GM12864 (cell line): ENCODE data around the gene THBS1.

Experiments
- DNase-seq: peaks from one replicate; pipeline ENCODE4 v3.0.0-alpha.2; 2011; ENCODE audit warnings: low read depth
- H3K4me3 ChIP-seq: 2 replicates; pipeline ENCODE4 v1.5.1; 2011; ENCODE audit warnings: mild to moderate bottlenecking, low read depth, low read length, control low read depth
- TF ChIP-seq, protein P1 (sequence below): IDR thresholded peaks from 2 replicates; pipeline ENCODE4 v1.5.1; 2011; ENCODE audit warnings: low read depth, mild to moderate bottlenecking, moderate library complexity, low read length, control low read depth, inconsistent platforms; ENCODE audit errors: missing control alignments

THBS1 gene

DNA sequence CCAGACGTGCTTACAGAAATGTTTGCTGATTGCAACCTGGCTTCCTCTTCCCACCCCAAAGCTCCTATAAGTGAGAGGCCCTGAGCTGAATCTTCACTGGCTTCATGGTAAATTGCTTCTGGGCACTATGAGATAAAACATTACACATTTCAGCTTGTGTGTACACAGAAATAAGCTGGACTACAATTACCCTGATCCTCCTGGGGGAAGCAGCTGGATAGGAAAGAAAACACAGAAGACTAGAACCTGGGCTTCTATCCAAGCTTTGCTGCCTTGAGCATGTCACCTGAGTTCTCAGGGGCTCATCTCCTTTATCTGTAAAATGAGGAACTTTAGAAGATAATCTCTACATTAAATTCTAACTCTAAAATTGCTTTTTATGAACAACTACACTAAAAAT, 40.3 kb downstream of the THBS1 start:
- TF ChIP-seq, protein P1, sequence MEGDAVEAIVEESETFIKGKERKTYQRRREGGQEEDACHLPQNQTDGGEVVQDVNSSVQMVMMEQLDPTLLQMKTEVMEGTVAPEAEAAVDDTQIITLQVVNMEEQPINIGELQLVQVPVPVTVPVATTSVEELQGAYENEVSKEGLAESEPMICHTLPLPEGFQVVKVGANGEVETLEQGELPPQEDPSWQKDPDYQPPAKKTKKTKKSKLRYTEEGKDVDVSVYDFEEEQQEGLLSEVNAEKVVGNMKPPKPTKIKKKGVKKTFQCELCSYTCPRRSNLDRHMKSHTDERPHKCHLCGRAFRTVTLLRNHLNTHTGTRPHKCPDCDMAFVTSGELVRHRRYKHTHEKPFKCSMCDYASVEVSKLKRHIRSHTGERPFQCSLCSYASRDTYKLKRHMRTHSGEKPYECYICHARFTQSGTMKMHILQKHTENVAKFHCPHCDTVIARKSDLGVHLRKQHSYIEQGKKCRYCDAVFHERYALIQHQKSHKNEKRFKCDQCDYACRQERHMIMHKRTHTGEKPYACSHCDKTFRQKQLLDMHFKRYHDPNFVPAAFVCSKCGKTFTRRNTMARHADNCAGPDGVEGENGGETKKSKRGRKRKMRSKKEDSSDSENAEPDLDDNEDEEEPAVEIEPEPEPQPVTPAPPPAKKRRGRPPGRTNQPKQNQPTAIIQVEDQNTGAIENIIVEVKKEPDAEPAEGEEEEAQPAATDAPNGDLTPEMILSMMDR = no peak
- no peak overlapping the region for H3K4me3 ChIP-seq
- no peak for DNase-seq

DNA sequence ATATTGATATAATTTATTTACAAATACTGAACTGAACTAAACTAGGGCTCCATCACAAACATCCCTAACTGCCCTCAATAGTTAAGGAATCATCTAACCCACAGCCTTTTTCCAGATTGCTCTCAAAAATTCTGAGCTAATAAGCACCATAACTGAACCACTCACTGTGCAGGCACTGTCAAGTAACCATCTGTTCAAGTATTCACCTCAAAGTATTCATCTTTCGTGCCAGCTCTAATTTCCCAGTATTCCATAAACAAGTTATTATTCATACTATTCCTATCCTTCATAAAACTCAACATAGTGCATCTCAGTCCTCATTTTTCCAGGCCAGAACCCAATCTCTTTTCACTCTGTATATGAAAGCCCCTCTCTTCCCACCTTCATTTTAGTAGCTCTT, 41.1 kb downstream of the THBS1 start:
- no peak for DNase-seq
- H3K4me3 ChIP-seq = no peak overlapping the region
- TF ChIP-seq, protein P1 = no peak

DNA sequence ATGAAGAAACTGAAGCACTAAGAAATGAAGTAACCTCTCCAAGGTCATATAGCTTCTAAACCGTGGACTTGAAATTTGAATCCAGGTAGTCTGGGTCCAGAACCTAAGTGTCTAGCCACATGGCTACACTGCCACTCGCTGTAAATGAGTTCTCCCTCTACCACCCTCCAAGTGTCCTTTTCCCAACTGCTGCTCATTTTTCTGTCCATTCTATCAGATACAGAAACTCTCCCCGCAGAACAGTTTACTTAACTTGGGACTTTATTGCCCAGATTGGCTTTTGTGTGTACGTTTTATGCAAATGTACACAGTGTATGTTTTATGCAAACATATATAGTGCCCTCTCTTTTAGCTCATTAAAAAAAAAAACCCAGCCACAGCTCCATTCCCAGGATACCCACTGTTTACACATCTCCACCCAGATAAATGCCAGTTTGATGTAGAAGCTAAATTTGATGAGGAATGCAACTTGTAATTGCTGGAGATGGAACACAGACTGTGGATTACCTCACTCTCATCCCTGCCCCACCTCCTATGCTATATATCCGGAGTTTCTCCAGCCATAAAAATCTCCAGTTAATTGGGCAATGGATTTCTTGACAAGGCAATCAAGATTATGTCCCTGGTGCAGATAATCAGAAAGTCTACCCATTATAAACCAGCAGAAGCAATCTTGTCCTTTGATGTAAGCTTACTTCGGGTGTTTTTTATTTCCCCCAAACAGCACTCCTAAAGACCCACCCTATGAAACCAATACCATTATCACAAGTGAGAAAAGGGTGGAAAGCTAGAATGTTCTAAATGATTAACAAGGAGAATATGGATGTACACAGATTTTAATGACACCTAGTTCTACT, 42.0 kb downstream of the THBS1 start:
- H3K4me3 ChIP-seq = no peak overlapping the region
- TF ChIP-seq, protein P1 = no peak
- DNase-seq = no peak

DNA sequence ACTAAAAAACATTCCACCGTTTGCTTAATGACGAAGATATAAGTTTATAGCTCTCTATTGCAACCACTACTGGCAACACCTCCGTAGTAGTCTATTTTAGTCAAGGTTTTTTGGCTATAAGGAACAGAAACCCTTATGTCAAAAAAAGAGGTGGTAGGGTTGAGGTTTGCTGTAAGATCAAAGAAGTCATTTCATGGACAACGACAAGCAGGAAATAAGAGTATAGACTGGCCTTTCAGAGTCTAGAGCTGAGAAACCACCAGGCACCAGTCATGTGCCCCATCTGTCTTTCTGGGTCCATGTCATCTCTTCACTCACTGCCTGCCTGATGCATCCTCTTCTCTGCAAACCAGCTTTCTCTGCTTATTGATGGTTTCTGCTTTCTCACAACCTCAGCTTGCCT, 42.7 kb downstream of the THBS1 start:
- peak; percentile 65 for DNase-seq
- TF ChIP-seq, protein P1 = no peak
- H3K4me3 ChIP-seq = no peak overlapping the region

DNA sequence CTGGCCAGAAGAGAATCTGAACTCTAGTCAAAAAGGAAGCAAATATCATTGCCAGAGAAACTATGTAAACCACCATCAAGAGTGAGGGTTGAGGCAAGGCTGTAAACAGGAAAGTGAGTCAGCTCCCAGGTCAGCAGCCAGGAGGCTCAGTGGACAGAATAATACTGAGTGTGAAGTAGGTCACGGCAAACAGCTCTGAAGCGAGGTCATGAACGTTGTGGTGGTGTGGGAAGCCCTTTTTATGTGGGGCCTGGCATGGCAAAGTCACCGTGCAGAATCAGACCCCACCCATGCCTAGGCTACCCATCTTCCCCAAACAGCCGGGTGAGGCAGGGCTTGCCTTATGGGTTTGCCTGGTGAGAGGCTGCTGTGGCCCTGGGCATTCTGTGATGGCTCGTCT, 43.9 kb downstream of the THBS1 start:
- no peak for DNase-seq
- TF ChIP-seq, protein P1 = no peak
- H3K4me3 ChIP-seq = no peak overlapping the region

DNA sequence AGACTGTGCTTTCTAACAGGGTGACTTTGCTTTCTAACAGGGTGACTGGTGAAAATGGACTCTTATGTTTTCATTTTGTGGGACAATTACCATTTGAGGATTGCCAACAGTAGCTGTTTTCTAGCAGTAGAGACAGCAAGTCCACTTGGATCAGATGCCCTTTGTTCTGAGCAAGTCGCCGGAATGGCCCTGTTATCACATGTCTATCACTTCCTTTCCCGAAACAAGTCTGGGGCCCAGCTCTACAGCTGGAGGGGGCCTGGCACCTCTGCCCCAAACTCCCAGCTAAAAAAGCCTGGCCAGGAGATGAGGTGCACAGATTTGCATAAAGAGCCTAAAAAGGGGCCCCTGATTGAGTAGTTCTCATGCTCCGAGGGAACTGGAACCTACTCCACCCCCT, 44.6 kb downstream of the THBS1 start:
- no peak overlapping the region for H3K4me3 ChIP-seq
- TF ChIP-seq, protein P1 = no peak
- no peak for DNase-seq

DNA sequence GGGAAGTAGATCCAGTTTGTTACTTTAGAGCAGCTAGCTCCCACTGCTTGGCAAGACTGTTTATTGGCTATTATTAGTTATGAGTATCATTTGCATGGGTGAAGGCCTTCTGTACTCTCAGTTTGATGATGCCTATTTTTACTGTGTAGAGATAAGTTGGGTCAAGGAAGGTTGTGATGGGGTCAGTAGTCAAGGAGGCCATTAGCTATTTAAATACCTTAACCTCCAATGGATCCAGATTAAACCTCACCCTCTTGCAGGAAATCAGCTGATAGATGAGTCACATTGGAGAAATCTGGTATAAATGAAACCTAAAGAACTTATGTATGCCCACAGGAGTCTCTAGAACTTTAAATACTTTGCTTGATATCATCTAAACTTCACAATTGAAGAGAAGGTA, 45.0 kb downstream of the THBS1 start:
- no peak overlapping the region for H3K4me3 ChIP-seq
- TF ChIP-seq, protein P1 = no peak
- DNase-seq = no peak
